HL-60 (cell line): ENCODE results near the gene HRCT1.
A peak's percentile ranks its signal among the peaks of the same experiment; 100 is the strongest.

ENCODE experiments used
- DNase-seq, 2 experiments: peaks; one replicate each; pipeline ENCODE4 v3.0.0-alpha.2; 2010 to 2020; ENCODE audit warnings: low read depth in 1 of 2, low spot score in 1 of 2
- H3K27ac ChIP-seq: fragments of 250-450 bp; sonication (Bioruptor Pico); replicated peaks from 2 replicates; pipeline ENCODE4 v1.5.1; 2020; ENCODE audit warnings: mild to moderate bottlenecking, moderate library complexity
- H3K27me3 ChIP-seq: fragments of 250-450 bp; sonication (Bioruptor Pico); 2 replicates; pipeline ENCODE4 v1.5.1; 2021; ENCODE audit warnings: mild to moderate bottlenecking, moderate library complexity; ENCODE audit not compliant: insufficient read depth, poor library complexity, severe bottlenecking
- H3K4me3 ChIP-seq: replicated peaks from 2 replicates; pipeline ENCODE4 v1.5.1; 2011; ENCODE audit warnings: mild to moderate bottlenecking, control low read depth, low read length; ENCODE audit not compliant: insufficient read depth
- CTCF ChIP-seq: IDR thresholded peaks from one replicate; pipeline ENCODE4 v1.5.1; 2011; ENCODE audit warnings: low read length, control low read depth, inconsistent platforms; ENCODE audit not compliant: insufficient read depth
- GABPA ChIP-seq: IDR thresholded peaks from 2 replicates; pipeline ENCODE4 v1.6.1; 2012; ENCODE audit warnings: low read depth
- POLR2AphosphoS5 ChIP-seq: IDR thresholded peaks from 2 replicates; pipeline ENCODE4 v1.6.1; 2012; ENCODE audit warnings: low read depth
- REST ChIP-seq: IDR thresholded peaks from 2 replicates; pipeline ENCODE4 v1.6.1; 2012; ENCODE audit warnings: low read depth; ENCODE audit not compliant: insufficient replicate concordance
- SPI1 ChIP-seq: IDR thresholded peaks from 2 replicates; pipeline ENCODE4 v1.6.1; 2012; ENCODE audit warnings: low read depth, mild to moderate bottlenecking, borderline replicate concordance

HRCT1 gene

DNA sequence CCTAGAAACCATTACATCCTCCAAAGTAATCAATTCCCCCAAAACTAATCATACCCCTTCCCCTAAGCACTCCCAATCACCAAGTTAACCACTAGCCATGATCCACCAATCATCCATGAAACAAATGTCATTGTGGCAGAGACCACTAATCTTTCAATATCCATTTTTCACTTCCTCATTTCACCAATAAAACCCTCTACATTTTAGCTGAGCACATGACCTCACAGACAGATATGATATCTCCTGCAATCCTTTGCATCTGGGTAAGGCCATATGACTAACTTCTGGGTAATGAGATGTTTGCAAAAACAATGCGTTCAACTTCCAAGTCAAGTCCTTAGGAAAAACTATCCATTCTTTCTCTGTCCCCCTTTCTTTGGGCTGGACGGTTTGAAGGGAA, 31.2 kb downstream of the HRCT1 start:
- Histone ChIP-seq H3K4me3 (no peak overlapping the region), H3K27ac (no peak overlapping the region), H3K27me3 (no peaks in the 10 kb centered on the region)
- TF ChIP-seq REST, result no peak
- TF ChIP-seq SPI1, result peak; percentile 48
- no peak for DNase-seq

DNA sequence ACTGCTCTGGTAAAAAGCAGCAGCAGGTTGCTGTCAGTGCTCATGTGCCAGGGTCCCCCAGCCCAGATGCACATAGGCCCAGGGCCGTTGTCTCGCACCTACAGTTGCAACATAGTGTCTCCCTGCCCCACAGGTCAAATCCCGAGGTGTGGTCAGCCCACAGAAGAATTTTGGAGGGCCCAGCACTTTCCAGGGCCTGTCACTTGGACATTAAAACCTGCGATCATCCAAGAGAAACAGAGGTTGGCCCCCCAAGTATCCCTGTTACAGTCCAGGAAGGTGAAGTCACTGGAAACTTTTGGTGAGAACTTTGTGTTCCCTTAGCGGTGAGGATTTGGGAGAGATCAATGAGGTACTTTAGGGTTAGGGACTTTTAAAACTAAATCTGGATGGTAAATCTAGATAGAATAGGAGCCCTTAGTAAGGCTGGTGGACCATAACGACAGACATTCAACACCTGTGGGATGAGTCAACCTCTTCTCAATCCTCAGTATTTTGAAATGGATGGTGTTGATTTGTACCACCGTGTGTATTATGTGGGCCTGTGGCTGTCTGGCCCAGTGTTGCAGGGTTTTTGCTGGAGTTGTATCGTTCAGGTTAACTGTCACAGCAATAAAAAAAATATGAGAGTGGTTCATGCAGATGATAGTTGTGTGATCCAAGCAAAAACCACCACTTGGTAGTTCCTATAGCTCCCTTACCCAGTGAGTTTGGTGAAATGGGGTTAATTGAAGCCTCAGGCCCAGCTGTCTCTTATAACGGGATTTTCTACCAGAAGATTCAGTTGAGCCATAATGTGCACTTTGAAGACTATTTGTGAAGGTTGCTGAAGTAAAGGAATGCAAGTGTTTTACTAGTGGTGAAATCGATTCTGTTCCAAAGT, 32.7 kb downstream of the HRCT1 start:
- Histone ChIP-seq H3K27me3 (no peaks in the 10 kb centered on the region), H3K4me3 (no peak overlapping the region), H3K27ac (no peak overlapping the region)
- no peak for DNase-seq
- no peak for TF ChIP-seq POLR2AphosphoS5
- TF ChIP-seq CTCF, result no peak
- no peak for TF ChIP-seq SPI1
- no peak for TF ChIP-seq REST
- TF ChIP-seq GABPA, result no peak

GRCh38 chr9:35939679-35940250, 33.8 kb downstream of the HRCT1 start:
- Histone ChIP-seq H3K27ac (no peak overlapping the region), H3K27me3 (no peaks in the 10 kb centered on the region), H3K4me3 (no peak overlapping the region)
- no peak for DNase-seq
- no peak for TF ChIP-seq CTCF
- no peak for TF ChIP-seq SPI1
- no peak for TF ChIP-seq POLR2AphosphoS5
- no peak for TF ChIP-seq REST
- TF ChIP-seq GABPA, result no peak
